ENCODE data around the gene FAM131C. TPM values are rescaled to one million over a fixed set of nuclear protein-coding genes. Genes with fewer than 3 reads are reported as not detected.

FAM131C gene
- total RNA-seq, 1 donor = 0.36 TPM

DNA sequence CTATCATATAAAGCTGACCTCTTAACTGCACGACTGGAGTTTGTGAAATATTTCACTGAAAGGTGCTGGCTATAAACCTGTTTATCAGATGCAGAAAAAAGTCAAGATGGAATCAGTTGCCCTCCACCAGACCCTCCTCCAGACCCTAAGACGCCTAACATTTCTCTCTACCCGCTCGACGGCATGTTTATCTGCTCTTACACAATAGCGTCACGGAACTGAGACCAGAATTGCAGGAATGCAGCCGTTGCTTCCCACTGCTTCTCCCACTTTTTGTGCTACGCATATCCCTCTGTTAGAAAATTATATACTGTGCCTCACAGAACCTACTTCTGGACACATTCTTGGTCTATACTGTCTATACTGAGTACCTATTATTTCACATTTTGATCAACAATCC is 28.2 kb upstream of the FAM131C start:
- no peaks in the 10 kb centered on the region for H3K36me3 ChIP-seq (ENCODE audit: insufficient read depth, low read length)
- no peaks in the 10 kb centered on the region for H3K9me3 ChIP-seq (ENCODE audit: low read depth, low read length)
- no peak overlapping the region for H3K4me2 ChIP-seq (ENCODE audit: insufficient read depth, low read length)
- no peak overlapping the region for H2AFZ ChIP-seq (ENCODE audit: low read length)
- no peaks in the 10 kb centered on the region for H3K79me2 ChIP-seq (ENCODE audit: insufficient read depth, low read length)
- TF ChIP-seq, protein P1, sequence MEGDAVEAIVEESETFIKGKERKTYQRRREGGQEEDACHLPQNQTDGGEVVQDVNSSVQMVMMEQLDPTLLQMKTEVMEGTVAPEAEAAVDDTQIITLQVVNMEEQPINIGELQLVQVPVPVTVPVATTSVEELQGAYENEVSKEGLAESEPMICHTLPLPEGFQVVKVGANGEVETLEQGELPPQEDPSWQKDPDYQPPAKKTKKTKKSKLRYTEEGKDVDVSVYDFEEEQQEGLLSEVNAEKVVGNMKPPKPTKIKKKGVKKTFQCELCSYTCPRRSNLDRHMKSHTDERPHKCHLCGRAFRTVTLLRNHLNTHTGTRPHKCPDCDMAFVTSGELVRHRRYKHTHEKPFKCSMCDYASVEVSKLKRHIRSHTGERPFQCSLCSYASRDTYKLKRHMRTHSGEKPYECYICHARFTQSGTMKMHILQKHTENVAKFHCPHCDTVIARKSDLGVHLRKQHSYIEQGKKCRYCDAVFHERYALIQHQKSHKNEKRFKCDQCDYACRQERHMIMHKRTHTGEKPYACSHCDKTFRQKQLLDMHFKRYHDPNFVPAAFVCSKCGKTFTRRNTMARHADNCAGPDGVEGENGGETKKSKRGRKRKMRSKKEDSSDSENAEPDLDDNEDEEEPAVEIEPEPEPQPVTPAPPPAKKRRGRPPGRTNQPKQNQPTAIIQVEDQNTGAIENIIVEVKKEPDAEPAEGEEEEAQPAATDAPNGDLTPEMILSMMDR (IDR thresholded peaks at IDR 0.05; ENCODE audit: extremely low read depth, low read depth, low read length) = no peak
- H3K27ac ChIP-seq (ENCODE audit: low read depth, low read length) = no peak overlapping the region
- no peaks in the 10 kb centered on the region for H4K20me1 ChIP-seq (ENCODE audit: insufficient read depth, low read length)
- H3K27me3 ChIP-seq (ENCODE audit: insufficient read depth, low read length) = no peaks in the 10 kb centered on the region
- H3K4me1 ChIP-seq (ENCODE audit: insufficient read depth, low read length) = no peaks in the 10 kb centered on the region
- H3K4me3 ChIP-seq (ENCODE audit: insufficient read depth, low read length) = no peak overlapping the region
- DNase-seq (ENCODE audit: insufficient read length, low spot score, missing footprints) = peak; percentile 27

DNA sequence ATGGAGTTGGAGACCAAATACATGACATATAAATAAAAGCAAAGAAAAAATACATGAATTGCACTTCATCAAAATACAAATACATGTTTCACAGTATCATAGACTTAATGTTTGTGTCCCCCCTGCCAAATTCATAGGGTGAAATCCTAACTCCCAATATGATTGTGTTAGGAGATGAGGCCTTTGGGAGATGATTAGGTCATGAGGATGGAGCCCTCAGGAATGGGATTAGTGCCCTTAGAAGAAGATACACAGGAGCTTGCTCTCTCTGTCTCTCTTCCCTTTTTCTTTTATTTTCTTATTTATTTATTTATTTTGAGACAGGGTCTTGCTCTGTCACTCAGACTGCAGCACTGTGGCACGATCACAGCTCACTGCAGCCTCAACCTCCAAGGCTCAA is 26.0 kb upstream of the FAM131C start:
- TF ChIP-seq, protein P1 (IDR thresholded peaks at IDR 0.05; ENCODE audit: extremely low read depth, low read depth, low read length) = no peak
- H3K36me3 ChIP-seq (ENCODE audit: insufficient read depth, low read length) = no peaks in the 10 kb centered on the region
- no peaks in the 10 kb centered on the region for H3K79me2 ChIP-seq (ENCODE audit: insufficient read depth, low read length)
- H3K27me3 ChIP-seq (ENCODE audit: insufficient read depth, low read length) = peaks cover 2% of the 10 kb centered on the region
- H2AFZ ChIP-seq (ENCODE audit: low read length) = no peak overlapping the region
- no peak overlapping the region for H3K4me3 ChIP-seq (ENCODE audit: insufficient read depth, low read length)
- no peak overlapping the region for H3K4me2 ChIP-seq (ENCODE audit: insufficient read depth, low read length)
- H4K20me1 ChIP-seq (ENCODE audit: insufficient read depth, low read length) = no peaks in the 10 kb centered on the region
- H3K4me1 ChIP-seq (ENCODE audit: insufficient read depth, low read length) = no peaks in the 10 kb centered on the region
- no peak overlapping the region for H3K27ac ChIP-seq (ENCODE audit: low read depth, low read length)
- no peak for DNase-seq (ENCODE audit: insufficient read length, low spot score, missing footprints)
- no peaks in the 10 kb centered on the region for H3K9me3 ChIP-seq (ENCODE audit: low read depth, low read length)

DNA sequence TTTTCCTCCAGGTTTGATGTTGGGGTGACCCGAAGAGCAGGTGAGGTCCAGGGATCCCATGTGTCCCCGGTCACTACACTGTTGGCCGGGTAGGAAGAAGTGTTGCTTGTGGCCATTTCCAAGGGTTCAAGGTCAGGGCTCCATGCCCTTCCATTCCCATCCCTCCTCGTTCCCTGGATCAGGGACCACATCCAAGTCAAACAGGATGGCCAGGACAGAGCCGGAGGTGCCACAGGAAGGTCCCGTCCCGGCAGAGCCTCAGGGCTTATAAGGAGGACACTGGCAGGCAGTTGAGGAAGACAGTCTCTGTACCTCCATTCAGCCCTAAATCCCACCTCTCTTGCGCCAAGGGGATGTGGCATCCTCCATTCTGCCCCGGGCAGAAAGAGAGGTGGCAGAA is 22.0 kb upstream of the FAM131C start:
- no peak overlapping the region for H2AFZ ChIP-seq (ENCODE audit: low read length)
- H4K20me1 ChIP-seq (ENCODE audit: insufficient read depth, low read length) = no peaks in the 10 kb centered on the region
- H3K27me3 ChIP-seq (ENCODE audit: insufficient read depth, low read length) = peaks cover 2% of the 10 kb centered on the region
- TF ChIP-seq, protein P1 (IDR thresholded peaks at IDR 0.05; ENCODE audit: extremely low read depth, low read depth, low read length) = no peak
- no peak overlapping the region for H3K4me3 ChIP-seq (ENCODE audit: insufficient read depth, low read length)
- DNase-seq (ENCODE audit: insufficient read length, low spot score, missing footprints) = peak; percentile 29
- no peak overlapping the region for H3K4me2 ChIP-seq (ENCODE audit: insufficient read depth, low read length)
- no peak overlapping the region for H3K27ac ChIP-seq (ENCODE audit: low read depth, low read length)
- no peaks in the 10 kb centered on the region for H3K4me1 ChIP-seq (ENCODE audit: insufficient read depth, low read length)
- H3K36me3 ChIP-seq (ENCODE audit: insufficient read depth, low read length) = no peaks in the 10 kb centered on the region
- H3K79me2 ChIP-seq (ENCODE audit: insufficient read depth, low read length) = no peaks in the 10 kb centered on the region
- H3K9me3 ChIP-seq (ENCODE audit: low read depth, low read length) = no peaks in the 10 kb centered on the region

DNA sequence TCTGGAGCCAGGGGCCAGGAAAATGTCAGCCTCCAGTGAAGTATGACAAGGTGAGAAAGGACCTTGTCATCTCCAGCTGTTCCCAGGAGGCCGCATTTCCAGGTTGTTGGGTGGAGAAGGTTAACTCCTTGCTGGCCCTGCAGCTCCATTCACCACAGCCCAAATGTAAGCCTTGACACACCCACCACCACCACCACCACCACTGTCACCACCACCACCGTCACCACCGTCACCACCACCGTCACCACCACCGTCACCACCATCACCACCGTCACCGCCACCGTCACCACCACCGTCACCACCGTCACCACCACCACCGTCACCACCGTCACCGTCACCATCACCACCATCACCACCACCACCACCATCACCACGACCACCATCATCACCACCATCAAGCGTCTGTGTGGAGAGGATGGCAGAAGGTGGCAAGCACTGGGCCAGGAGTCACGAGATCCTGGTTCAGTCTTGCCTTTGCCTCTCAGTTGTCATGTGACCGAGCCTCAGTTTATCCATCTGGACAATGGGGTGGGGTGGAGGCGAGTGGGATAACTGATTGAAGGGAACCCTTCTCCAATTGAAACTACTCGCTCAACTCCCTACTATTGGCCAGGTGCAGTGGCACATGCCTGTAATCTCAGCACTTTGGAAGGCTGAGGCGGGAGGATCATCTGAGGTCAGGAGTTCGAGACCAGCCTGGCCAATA is 21.2 kb upstream of the FAM131C start:
- no peaks in the 10 kb centered on the region for H3K36me3 ChIP-seq (ENCODE audit: insufficient read depth, low read length)
- DNase-seq (ENCODE audit: insufficient read length, low spot score, missing footprints) = peak; percentile 41
- TF ChIP-seq, protein P1 (IDR thresholded peaks at IDR 0.05; ENCODE audit: extremely low read depth, low read depth, low read length) = no peak
- no peaks in the 10 kb centered on the region for H3K4me1 ChIP-seq (ENCODE audit: insufficient read depth, low read length)
- no peak overlapping the region for H2AFZ ChIP-seq (ENCODE audit: low read length)
- no peaks in the 10 kb centered on the region for H4K20me1 ChIP-seq (ENCODE audit: insufficient read depth, low read length)
- H3K9me3 ChIP-seq (ENCODE audit: low read depth, low read length) = no peaks in the 10 kb centered on the region
- no peak overlapping the region for H3K4me2 ChIP-seq (ENCODE audit: insufficient read depth, low read length)
- H3K79me2 ChIP-seq (ENCODE audit: insufficient read depth, low read length) = no peaks in the 10 kb centered on the region
- no peak overlapping the region for H3K4me3 ChIP-seq (ENCODE audit: insufficient read depth, low read length)
- peaks cover 2% of the 10 kb centered on the region for H3K27me3 ChIP-seq (ENCODE audit: insufficient read depth, low read length)
- H3K27ac ChIP-seq (ENCODE audit: low read depth, low read length) = no peak overlapping the region

All from osteoblast (primary cell).